H7 (cell line): ENCODE measurements around the gene HAGHL. TPM values are rescaled to one million over a fixed set of nuclear protein-coding genes. Genes with fewer than 3 reads are reported as not detected.
"Not testable (repeated sequence)": the region's sequence is repeated elsewhere in the genome, so short reads cannot be mapped to it uniquely, and the experiment has no call there.

Source experiments
- DNase-seq: peaks from one replicate; pipeline ENCODE4 v3.0.0; 2012
- H3K27me3 ChIP-seq: 2 replicates; pipeline ENCODE4 v1.6.0; 2011; ENCODE audit warnings: mild to moderate bottlenecking, low read length; ENCODE audit not compliant: control insufficient read depth, insufficient read depth
- H3K36me3 ChIP-seq: replicated peaks from 2 replicates; pipeline ENCODE4 v1.5.1; 2011; ENCODE audit warnings: low read length; ENCODE audit not compliant: control insufficient read depth, insufficient read depth
- H3K4me3 ChIP-seq: 2 replicates; pipeline ENCODE4 v1.5.1; 2011; ENCODE audit warnings: low read depth, mild to moderate bottlenecking, control low read depth, low read length, moderate library complexity; ENCODE audit not compliant: insufficient read depth
- total RNA-seq: library from RNA; depleted of rRNA; stranded (reverse); fragments of >200 nt; shearing (Covaris generic); gene quantifications from 2 replicates; pipeline ENCODE4 v1.2.3, GENCODE V29; 2014

The HAGHL gene
- total RNA-seq, 1 experiment from 2014 or later = 26.6 TPM

GRCh38 chr16:766008-766819 lies 39.3 kb downstream of the HAGHL start:
- no peak for DNase-seq
- Histone ChIP-seq H3K27me3 (no peaks in the 10 kb centered on the region), H3K36me3 (no peaks in the 10 kb centered on the region), H3K4me3 (no peak overlapping the region)

GRCh38 chr16:766820-767640 lies 40.1 kb downstream of the HAGHL start:
- Histone ChIP-seq H3K36me3 (no peaks in the 10 kb centered on the region), H3K27me3 (no peaks in the 10 kb centered on the region), H3K4me3 (no peak overlapping the region)
- DNase-seq = no peak

GRCh38 chr16:767743-768235 lies 40.9 kb downstream of the HAGHL start:
- H3K4me3 ChIP-seq = no peak overlapping the region
- DNase-seq = peak; percentile 87
- H3K36me3 ChIP-seq = no peaks in the 10 kb centered on the region
- H3K27me3 ChIP-seq = no peaks in the 10 kb centered on the region

- no peaks in the 10 kb centered on the region for H3K36me3 ChIP-seq
- peak; percentile 78 for DNase-seq
- H3K4me3 ChIP-seq = no peak overlapping the region
- H3K27me3 ChIP-seq = no peaks in the 10 kb centered on the region
Measured at GRCh38 chr16:768428-768827, 41.5 kb downstream of the HAGHL start.

GRCh38 chr16:769184-769784 lies 42.4 kb downstream of the HAGHL start:
- H3K36me3 ChIP-seq = no peaks in the 10 kb centered on the region
- no peaks in the 10 kb centered on the region for H3K27me3 ChIP-seq
- H3K4me3 ChIP-seq = no peak overlapping the region; the same call in 1 of the 2 replicates
- DNase-seq = peak; percentile 85

- DNase-seq = no peak
- Histone ChIP-seq H3K36me3 (no peaks in the 10 kb centered on the region), H3K4me3 (no peak overlapping the region), H3K27me3 (no peaks in the 10 kb centered on the region)
Measured at GRCh38 chr16:769934-770333, 43.0 kb downstream of the HAGHL start.

- H3K36me3 ChIP-seq = no peaks in the 10 kb centered on the region
- no peak for DNase-seq
- no peaks in the 10 kb centered on the region for H3K27me3 ChIP-seq
- no peak overlapping the region for H3K4me3 ChIP-seq
Measured at GRCh38 chr16:770411-770810, 43.5 kb downstream of the HAGHL start.

- DNase-seq = no peak
Measured at GRCh38 chr16:772959-773358, 46.1 kb downstream of the HAGHL start.

GRCh38 chr16:774086-775001 lies 47.4 kb downstream of the HAGHL start:
- DNase-seq = no peak
- H3K4me3 ChIP-seq = no peak overlapping the region
- H3K36me3 ChIP-seq = no peaks in the 10 kb centered on the region
- no peaks in the 10 kb centered on the region for H3K27me3 ChIP-seq

More at GRCh38 chr16:772959-773358, 46.1 kb downstream of the HAGHL start:
- H3K36me3 ChIP-seq = no peaks in the 10 kb centered on the region
- H3K27me3 ChIP-seq = no peaks in the 10 kb centered on the region
- H3K4me3 ChIP-seq = no peak overlapping the region

GRCh38 chr16:775236-775796 lies 48.4 kb downstream of the HAGHL start:
- DNase-seq = no peak
- Histone ChIP-seq H3K36me3 (no peaks in the 10 kb centered on the region), H3K4me3 (no peak overlapping the region), H3K27me3 (no peaks in the 10 kb centered on the region)

- not testable (repeated sequence) for H3K27me3 ChIP-seq, H3K4me3 ChIP-seq, H3K36me3 ChIP-seq, DNase-seq
Measured at GRCh38 chr16:776298-776697, 49.4 kb downstream of the HAGHL start.

GRCh38 chr16:776824-777223 lies 49.9 kb downstream of the HAGHL start:
- H3K27me3 ChIP-seq = no peaks in the 10 kb centered on the region
- H3K36me3 ChIP-seq = no peaks in the 10 kb centered on the region
- H3K4me3 ChIP-seq = no peak overlapping the region
- DNase-seq = no peak

- Histone ChIP-seq H3K4me3 (no peak overlapping the region), H3K36me3 (no peaks in the 10 kb centered on the region), H3K27me3 (no peaks in the 10 kb centered on the region)
- DNase-seq = no peak
Measured at GRCh38 chr16:777826-778225, 50.9 kb downstream of the HAGHL start.
